Lung (tissue), 12 donors: ENCODE results near the gene HDGF. TPM values are rescaled to one million over a fixed set of nuclear protein-coding genes. Genes with fewer than 3 reads are reported as not detected.

Experiments used
- ATAC-seq: fragments of 200-7000 bp; cut with Tn5 transposase; one replicate; pipeline ENCODE4 v1.9.1; 2020; ENCODE audit warnings: moderate number of reproducible peaks; ENCODE audit not compliant: insufficient read depth, low FRiP score
- DNase-seq, 3 donors: peaks; one replicate each; pipeline ENCODE4 v3.0.0-alpha.2; 2013 to 2017
- H3K27ac ChIP-seq, 2 donors: one replicate each; pipeline ENCODE4 v1.5.1; 2013; ENCODE audit warnings: mild to moderate bottlenecking in 2 of 2, moderate library complexity in 2 of 2, control low read depth in 1 of 2, inconsistent platforms in 1 of 2, low read depth in 1 of 2, low read length in 1 of 2
- H3K27me3 ChIP-seq, 3 donors: one replicate each; pipeline ENCODE4 v1.5.1; 2013; ENCODE audit warnings: low read length in 2 of 3; ENCODE audit not compliant: control insufficient read depth in 3 of 3, insufficient read depth in 3 of 3
- H3K36me3 ChIP-seq, 4 donors: one replicate each; pipeline ENCODE4 v1.5.1; 2013; ENCODE audit warnings: low read length in 4 of 4, mild to moderate bottlenecking in 1 of 4, moderate library complexity in 1 of 4; ENCODE audit not compliant: control insufficient read depth in 4 of 4, insufficient read depth in 4 of 4
- H3K4me1 ChIP-seq, 5 donors: one replicate each; pipeline ENCODE4 v1.5.1; 2013; ENCODE audit warnings: low read length in 5 of 5, mild to moderate bottlenecking in 2 of 5, moderate library complexity in 1 of 5; ENCODE audit not compliant: control insufficient read depth in 5 of 5, insufficient read depth in 5 of 5
- H3K4me3 ChIP-seq: one replicate; pipeline ENCODE4 v1.5.1; 2013; ENCODE audit warnings: mild to moderate bottlenecking, control low read depth, moderate library complexity
- H3K9ac ChIP-seq, 2 donors: one replicate each; pipeline ENCODE4 v1.5.1; 2013; ENCODE audit warnings: low read length in 2 of 2, control low read depth in 1 of 2; ENCODE audit not compliant: insufficient read depth in 1 of 2
- H3K9me3 ChIP-seq, 4 donors: one replicate each; pipeline ENCODE4 v1.5.1; 2013; ENCODE audit warnings: low read length in 3 of 4, mild to moderate bottlenecking in 1 of 4, moderate library complexity in 1 of 4; ENCODE audit not compliant: control insufficient read depth in 4 of 4, insufficient read depth in 3 of 4
- WGBS, 2 donors: extraction: QIAGEN DNeasy Blood & Tissue Kit; methylation state at CpG; one replicate each; pipeline ENCODE4 v1.1.7; 2013; 5-methylcytosine and 5-hydroxymethylcytosine counted together
- polyA plus RNA-seq, 2 donors: library from polyadenylated mRNA; stranded (reverse); fragments of 200-250 nt; gene quantifications; one replicate each; pipeline ENCODE4 v1.2.1, GENCODE V29; 2013
- total RNA-seq, 2 donors: library from RNA; depleted of rRNA in 1 of 2; stranded (reverse); fragments of >200 nt in 1 of 2; gene quantifications; one replicate each; pipeline ENCODE4 v1.2.1, GENCODE V29; 2014 to 2021
- TF ChIP-seq, protein P1 (sequence below): IDR thresholded peaks from 2 replicates; pipeline ENCODE4 v1.5.1; 2012; ENCODE audit warnings: mild to moderate bottlenecking; ENCODE audit errors: control extremely low read depth, extremely low read depth
- donor health status: control.
- donor health status: control.
- donor health status: Bipolar disorder and iron deficiency.
- donor health status: healthy.
- donor health status: DM: yes; HTN: yes; CAD: no.

Gene HDGF
- total and polyA plus RNA-seq, 4 donors: 104 to 226 (median 185) TPM

DNA sequence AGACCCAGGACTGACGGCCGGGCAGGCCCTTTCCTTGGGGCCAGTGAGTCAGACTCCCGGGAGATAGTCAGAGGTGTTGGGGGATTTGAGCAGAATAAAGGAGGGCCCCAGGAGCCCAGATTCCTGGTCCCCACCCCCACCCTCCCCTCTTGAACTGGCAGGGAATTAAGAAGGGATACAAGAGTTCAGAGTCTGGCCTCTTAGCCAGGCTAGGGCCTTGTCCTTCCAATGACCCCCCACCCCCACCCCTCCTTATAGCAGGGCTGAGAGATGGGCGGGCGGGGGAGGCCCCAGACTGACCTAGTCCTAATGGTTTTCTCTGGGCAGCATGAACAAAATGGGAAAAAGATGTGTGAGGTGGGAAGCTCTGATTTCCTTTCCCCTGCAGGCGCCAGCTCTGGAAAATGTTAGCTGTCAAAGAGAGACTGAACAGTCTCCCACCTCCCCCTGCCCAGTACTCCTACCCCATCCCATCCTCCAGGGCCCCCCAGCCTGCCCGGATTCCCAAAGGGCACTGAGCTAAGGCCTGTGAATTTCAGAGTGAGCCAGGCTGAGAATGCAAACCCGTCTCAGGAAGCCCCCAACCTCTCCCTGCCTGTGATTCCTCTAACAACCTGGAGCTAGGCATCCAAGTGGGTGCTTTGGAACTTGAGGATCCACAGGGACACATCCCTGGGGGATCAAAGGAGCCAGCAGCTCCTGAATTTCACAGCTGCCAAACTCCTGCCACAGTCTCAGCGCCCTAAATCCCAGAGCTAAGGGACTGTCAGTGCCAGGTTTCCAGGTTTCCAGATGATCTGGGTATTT is 40.3 kb downstream of the HDGF start:
- H3K36me3 ChIP-seq: peaks cover 0 to 9% (median 0%) of the 10 kb centered on the region in 4 donors
- 84 to 85% methylated on average over 9 of the region's 9 CpGs for WGBS, 2 donors
- no peaks in the 10 kb centered on the region for H3K9me3 ChIP-seq
- no peak overlapping the region for H3K4me3 ChIP-seq
- H3K4me1 ChIP-seq: peaks cover 0 to 53% (median 14%) of the 10 kb centered on the region in 5 donors
- H3K27ac ChIP-seq: no peak overlapping the region
- DNase-seq: peak in 1 of 3 donors; percentile 36
- H3K9ac ChIP-seq: no peak overlapping the region
- no peaks in the 10 kb centered on the region for H3K27me3 ChIP-seq
- TF ChIP-seq, protein P1, sequence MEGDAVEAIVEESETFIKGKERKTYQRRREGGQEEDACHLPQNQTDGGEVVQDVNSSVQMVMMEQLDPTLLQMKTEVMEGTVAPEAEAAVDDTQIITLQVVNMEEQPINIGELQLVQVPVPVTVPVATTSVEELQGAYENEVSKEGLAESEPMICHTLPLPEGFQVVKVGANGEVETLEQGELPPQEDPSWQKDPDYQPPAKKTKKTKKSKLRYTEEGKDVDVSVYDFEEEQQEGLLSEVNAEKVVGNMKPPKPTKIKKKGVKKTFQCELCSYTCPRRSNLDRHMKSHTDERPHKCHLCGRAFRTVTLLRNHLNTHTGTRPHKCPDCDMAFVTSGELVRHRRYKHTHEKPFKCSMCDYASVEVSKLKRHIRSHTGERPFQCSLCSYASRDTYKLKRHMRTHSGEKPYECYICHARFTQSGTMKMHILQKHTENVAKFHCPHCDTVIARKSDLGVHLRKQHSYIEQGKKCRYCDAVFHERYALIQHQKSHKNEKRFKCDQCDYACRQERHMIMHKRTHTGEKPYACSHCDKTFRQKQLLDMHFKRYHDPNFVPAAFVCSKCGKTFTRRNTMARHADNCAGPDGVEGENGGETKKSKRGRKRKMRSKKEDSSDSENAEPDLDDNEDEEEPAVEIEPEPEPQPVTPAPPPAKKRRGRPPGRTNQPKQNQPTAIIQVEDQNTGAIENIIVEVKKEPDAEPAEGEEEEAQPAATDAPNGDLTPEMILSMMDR: no peak
- no peak for ATAC-seq

DNA sequence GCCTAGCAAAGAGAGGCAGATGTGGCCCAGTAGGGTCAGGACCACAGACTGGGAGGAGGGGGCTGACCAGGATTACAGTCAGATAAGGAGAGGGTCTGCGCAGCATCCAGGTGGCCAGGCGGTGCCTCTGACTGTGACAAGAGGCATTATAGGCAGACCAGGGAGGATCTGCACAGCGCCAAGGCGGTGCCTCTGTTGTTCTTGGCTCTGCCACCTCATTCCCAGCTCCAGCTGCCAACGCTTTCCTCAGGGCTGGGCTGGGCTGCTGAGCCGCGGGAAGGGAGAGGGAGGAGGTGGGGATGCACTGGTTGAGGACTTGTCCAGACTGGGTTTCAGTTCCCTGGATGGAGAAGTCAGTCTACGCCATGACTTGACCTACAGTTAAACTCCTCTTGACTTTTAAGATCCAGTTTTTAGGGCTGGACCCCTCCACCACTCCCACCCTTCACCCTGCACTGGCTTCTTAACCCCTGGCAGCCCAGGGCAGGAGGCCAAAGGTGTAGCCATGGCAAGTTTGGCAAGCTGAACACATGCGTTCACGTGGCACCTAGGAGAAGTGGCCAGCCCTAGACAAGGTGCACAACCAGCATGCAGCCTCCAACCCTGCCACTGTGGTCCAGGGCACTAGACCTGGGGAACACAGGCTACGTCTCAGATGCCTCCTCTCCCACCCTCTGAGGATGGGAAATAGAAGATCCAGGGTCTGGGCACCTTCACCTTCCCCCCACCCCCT is 41.6 kb downstream of the HDGF start:
- Histone ChIP-seq H3K27me3 (no peaks in the 10 kb centered on the region), H3K4me1 (peaks cover 0 to 60% (median 14%) of the 10 kb centered on the region in 5 donors), H3K9me3 (no peaks in the 10 kb centered on the region), H3K27ac (no peak overlapping the region), H3K36me3 (peaks cover 0 to 5% (median 0%) of the 10 kb centered on the region in 4 donors), H3K9ac (no peak overlapping the region), H3K4me3 (no peak overlapping the region)
- no peak for ATAC-seq
- peak in 1 of 3 donors; percentile 59 for DNase-seq
- TF ChIP-seq, protein P1: no peak
- 53 to 66% methylated on average over 11 of the region's 11 CpGs for WGBS, 2 donors

DNA sequence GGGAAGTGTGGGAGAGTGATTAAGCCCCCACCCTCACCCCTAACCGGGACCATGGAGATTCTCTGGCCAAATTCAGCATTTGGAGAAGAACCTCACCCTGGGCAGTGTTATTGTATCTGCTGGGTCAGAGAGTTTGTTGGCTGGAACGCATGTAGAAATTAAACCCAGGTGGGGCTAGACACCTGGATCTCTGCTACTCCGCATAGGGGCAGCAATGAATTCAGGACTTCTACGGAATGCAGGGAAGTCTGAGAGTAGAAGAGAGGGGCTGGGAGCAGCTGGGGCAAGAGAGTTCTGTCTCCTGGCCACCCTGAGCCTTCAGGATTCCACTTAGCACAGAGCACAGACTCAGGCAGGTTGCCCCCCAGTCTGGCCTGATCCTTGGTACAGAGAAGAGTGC is 42.4 kb downstream of the HDGF start:
- Histone ChIP-seq H3K9me3 (no peaks in the 10 kb centered on the region), H3K4me1 (peaks cover 0 to 68% (median 17%) of the 10 kb centered on the region in 5 donors), H3K36me3 (peaks cover 0 to 4% (median 0%) of the 10 kb centered on the region in 4 donors), H3K27me3 (peaks cover 0 to 3% (median 0%) of the 10 kb centered on the region in 3 donors), H3K27ac (no peak overlapping the region), H3K4me3 (no peak overlapping the region), H3K9ac (no peak overlapping the region)
- 83 to 94% methylated on average over 4 of the region's 4 CpGs for WGBS, 2 donors
- TF ChIP-seq, protein P1: no peak
- no peak for ATAC-seq
- DNase-seq: no peak
